HG02623 (cell line): Measurements from ENCODE around the gene ZNF248.
"Not testable (repeated sequence)": the region's sequence is repeated elsewhere in the genome, so short reads cannot be mapped to it uniquely, and the experiment has no call there.

Experiments
- ATAC-seq: cut with Tn5 transposase; IDR thresholded peaks from one replicate; pipeline ENCODE4 v1.9.1; 2021; ENCODE audit warnings: moderate library complexity; ENCODE audit not compliant: unreplicated experiment

Gene ZNF248

DNA sequence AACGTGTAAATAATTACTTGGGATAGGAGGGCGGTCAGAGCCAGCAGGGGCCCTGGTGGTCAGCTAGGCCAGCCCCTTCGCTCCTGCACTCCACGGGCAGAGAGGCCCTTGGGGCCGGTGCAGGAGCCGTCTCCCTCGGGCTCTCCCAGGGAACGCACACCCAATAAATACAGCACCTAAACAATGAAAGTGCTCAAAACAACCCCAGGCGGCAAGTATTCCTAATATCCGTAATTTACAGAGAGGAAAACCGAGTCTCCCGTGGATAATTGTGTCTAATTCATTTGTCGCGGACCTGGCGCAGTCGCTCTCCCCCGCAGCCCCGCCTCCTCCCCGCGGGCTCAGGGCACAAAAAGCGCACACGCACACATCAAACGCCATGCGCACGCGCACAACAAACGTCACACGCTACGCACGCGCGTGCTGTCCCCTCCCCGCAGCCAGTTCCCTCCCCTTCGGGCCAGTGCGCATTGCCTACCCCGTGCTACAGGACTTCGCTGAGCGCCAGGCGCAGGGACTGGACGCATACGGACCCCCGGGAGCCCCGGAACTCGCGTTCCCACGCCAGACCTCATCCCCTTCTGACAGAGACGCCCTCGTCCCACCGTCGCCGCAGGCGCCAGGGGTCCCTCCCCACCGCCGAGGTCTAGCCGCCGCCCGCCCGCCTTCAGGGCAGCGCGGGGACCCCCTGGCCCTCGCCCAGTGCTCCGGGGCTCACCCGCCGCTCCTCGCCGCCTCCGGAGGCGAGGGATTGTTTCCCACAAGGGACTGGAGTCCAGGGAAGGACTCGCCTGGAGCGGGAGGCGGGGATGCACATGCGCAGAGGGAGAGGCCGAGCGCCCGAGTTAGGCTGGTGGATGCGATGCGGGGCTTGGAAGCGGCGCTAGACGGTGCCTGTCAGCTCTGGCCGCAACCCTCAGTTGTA, at the start of gene ZNF248:
Gene ZNF248, minus strand, starts transcription at position 324 of the 925 bp plus-strand sequence. CDS start 1,300 bp downstream, outside the sequence.
- ATAC-seq, result peak; percentile 94

DNA sequence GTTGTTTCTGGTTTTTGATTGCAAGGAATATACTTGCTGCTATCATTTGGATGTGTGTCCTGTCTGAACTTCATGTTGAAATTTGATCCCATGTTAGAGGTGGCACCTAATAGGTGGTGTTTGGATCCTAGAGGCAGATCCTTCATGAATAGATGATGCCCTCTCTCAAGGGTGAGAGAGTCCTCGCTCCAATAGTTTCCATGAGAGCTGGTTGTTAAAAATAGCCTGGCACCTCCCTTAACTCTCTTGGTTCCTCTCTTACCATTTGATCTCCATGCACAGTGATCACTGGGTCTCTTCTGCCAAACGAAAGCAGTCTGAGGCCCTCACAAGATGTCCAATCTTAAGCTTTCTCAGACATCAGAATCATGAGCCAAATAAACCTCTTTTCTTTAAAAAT, 49.0 kb upstream of the ZNF248 start:
- ATAC-seq, result no peak

DNA sequence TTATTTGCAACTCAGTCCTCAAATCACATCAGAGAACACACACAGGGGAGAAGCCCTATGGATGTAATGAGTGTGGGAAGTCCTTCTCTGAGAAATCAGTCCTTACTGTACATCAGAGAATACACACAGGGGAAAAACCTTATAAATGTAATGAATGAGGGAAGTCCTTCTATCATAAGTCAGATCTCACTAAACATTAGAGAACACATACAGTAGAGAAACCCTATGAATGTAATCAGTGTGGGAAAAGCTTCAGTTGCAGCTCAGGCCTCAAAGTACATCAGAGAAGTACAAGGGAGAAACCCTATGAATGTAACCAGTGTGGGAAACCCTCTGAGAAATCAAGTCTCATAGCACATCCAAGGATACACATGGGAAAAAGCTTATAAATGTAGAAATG, 39.0 kb upstream of the ZNF248 start:
- ATAC-seq, result no peak

DNA sequence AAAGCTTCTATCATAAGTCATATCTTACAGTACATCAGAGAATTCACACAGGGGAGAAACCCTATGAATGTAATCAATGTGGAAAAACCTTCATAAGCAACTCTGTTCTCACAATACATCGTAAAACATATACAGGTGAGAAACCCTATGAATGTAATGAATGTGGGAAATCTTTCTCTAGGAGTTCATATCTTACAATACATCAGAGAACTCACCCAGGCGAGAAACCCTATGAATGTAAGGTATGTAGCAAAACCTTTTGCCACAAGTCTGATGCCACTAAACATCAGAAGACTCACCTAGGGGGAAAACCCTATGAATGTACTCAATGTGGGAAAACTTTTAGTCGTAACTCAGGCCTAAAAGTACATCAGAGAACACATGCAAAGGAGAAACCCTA, 38.3 kb upstream of the ZNF248 start:
- no peak for ATAC-seq

GRCh38 chr10:37885850-37886249, 28.4 kb upstream of the ZNF248 start:
- ATAC-seq, result no peak

DNA sequence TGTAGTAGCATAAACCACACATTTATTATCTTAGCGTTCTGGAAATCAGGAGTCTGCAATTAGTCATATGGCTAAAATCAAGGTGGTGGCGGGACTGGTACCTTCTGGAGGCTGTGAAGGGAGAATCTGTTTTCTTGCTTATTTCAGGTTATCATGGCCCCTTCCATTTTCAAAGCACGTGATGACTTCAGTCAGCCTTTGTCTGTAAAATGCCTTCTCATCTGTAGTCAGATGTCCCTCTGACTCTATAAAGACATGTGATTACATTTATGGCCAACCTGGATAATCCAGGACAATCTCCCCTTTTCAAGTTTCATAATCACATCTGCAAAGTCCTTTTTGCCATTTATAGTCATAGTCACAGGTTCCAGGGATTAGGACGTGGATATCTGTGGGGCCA, 15.5 kb upstream of the ZNF248 start:
- no peak for ATAC-seq

- no peak for ATAC-seq
Measured at GRCh38 chr10:37872283-37872682, 14.9 kb upstream of the ZNF248 start.

DNA sequence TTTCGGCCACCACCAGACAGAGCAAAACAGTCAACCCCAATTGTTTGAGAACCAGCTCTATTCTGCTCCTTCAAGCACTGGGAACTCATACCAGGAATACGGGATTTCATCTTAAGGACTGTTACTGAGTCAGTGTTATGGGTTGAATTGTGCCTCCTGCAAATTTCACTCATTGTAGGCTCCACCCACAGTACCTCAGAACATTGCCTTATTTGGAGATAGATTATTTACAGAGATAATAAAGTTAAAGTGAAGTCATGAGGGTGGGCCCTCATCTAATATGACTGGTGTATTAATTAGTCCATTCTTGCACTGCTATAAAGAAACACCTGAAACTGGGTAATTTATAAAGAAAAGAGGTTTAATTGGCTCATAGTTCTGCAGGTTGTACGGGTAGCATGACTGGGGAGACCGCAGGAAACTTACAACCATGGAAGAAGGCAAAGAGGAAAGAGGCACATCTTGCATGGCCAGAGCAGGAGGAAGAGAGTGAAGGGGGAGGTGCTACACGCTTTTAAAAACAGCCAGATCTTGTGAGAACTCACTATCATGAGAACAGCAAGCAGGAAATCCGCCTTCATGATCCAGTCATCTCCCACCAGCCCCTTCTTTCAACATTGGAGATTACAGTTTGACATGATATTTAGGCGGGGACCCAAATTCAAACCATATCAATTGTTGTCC, 14.3 kb upstream of the ZNF248 start:
- ATAC-seq, result no peak

GRCh38 chr10:37871143-37871542, 13.7 kb upstream of the ZNF248 start:
- ATAC-seq, result no peak

GRCh38 chr10:37868796-37869195, 11.4 kb upstream of the ZNF248 start:
- ATAC-seq, result no peak

DNA sequence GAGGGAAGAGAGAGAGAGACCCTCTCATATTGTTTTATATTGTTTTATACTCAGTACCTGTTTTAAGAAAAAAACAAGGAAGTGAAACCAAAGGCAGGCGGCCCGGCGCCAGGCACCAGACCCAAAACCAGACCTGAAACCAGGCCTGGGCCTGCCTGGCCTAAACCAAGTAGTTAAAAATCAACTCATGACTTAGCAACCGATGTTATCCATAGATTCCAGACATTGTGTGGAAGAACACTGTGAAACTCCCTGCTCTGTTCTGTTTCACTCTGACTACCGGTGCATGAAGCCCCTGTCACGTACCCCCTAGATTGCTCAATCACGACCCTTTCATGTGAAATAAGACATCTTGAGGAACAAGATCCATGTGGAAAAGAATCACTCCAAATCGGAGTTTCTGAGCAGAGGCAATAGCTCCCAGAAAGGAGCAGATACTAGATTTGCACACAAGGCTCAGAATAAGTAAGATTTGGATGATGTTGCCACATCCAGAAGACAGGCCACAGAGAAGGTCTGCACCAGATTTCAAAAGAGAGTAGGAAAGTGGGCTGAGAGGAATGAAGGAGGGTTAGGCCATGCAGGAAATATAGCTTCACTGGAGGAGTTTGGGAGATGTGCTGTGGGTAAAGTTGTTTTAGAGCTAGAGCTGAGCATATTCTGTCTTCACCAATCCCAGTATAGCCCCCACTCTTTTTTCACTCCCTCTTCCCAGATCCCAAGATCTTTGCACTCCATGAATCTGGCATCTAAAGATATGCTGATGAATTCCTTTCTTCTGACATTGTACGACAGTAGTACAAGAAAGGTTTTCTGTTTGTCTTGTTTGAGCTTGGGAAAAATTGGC, 8.8 kb upstream of the ZNF248 start:
- no peak for ATAC-seq

- no peak for ATAC-seq
Measured at GRCh38 chr10:37865264-37865663, 7.9 kb upstream of the ZNF248 start.

DNA sequence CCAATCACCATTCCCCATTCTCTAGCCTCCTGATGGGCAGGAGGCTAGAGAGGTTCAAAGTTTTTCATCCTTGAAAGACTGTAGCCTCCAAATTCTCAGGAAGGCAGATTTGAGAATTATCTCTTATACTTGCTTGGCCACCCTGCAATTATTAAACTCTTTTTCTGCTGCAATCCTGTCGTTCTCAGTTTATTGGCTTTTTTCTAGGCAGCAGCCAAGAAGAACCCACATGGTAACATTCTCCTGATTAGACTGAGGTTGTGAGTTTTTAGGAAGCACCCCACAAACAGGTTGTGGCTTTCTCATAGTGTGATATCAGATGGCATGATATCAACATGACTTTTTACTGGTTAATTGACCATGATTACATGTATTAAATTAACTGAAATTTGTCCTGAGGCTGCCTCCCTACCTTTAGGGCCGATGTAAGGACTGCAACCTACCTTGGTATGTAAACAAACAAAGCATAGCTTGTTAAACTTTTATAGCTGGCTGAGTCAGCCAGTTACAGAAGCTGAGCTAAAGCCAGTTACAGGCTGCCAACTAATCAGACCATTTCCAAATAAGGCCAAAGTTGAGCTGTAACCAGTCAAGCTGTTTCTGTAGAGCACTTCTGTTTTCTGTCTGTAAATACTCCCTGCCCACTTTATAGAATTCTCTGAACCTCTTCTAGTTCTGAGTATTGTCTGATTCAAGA, 3.2 kb upstream of the ZNF248 start:
- no peak for ATAC-seq

DNA sequence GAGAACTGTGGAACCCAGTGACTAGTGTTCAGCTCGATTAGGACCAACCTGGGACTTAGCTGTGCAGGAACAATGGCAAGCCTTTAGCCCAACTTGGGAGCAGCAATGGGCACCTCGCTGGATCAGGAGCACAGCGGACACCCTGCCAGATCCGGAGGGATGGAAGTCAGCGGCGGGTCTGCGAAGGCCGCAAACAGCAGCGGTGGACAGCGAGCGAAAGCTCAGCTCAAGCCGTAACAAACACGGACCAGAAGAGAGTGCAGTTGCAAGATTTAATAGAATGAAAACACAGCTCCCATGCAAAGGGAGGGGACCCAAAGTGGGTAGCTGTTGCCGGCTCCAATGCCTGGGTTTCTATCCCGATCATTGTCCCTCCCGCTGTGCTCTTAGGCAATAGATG, 1.9 kb upstream of the ZNF248 start:
- ATAC-seq, result not testable (repeated sequence)

DNA sequence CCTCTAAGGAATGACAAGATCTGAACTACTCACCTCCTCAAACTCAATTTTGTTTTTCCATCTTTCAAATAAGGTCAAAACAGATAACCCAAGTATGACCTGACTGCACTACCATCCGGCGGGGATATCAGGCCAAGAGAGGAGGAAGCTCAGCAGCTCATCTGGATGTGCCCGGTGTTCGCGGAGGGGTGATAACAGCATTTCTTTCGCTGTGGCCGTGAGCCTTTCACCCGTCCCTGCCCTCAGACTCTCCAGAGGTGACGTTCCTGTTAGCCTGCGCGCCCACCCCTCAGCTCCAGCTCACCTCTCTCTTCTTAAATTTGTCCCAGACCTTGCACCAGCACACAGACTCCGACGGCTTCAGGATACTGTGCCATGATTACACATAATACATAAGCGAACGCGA, 526 bp downstream of the ZNF248 start:
- peak; percentile 8 for ATAC-seq

DNA sequence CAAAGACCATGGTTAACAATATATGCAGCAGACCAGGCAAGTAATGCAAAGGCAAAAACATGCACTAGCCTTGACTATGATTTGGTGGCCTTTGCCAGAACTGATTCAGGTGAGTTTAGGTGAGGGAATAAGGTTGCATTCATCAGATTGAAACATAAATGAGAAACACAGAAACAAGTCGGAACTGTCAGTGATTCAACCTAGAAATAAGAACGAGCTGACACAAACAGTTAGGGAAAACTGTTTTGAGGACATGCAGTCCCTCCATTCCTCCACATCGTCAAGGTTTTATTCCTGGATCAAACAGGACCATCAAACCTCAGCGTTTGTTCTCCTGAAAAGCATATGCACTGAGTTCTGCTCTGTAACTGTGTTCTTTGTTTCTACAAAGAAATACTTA, 1.8 kb downstream of the ZNF248 start:
- ATAC-seq, result no peak

- ATAC-seq, result no peak
Measured at GRCh38 chr10:37854626-37855025, 2.8 kb downstream of the ZNF248 start.

GRCh38 chr10:37844644-37845043, 12.8 kb downstream of the ZNF248 start:
- no peak for ATAC-seq

DNA sequence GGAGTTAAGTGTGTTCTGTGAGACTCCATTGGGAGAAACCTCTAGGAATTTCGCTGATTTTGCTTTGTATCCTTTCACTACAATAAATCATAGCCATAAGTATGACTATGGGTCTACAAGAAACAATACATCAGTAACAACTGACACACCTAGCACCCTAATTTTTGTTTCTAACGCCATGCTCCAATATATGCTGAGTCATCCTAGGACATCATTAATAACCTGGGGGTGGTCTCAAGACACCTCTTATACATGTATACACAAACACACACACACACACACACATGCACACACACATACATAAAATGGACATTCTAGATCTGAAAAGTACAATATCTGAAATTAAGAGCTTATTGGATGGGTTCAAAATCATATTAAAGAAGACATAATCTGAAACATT, 18.2 kb downstream of the ZNF248 start:
- no peak for ATAC-seq

DNA sequence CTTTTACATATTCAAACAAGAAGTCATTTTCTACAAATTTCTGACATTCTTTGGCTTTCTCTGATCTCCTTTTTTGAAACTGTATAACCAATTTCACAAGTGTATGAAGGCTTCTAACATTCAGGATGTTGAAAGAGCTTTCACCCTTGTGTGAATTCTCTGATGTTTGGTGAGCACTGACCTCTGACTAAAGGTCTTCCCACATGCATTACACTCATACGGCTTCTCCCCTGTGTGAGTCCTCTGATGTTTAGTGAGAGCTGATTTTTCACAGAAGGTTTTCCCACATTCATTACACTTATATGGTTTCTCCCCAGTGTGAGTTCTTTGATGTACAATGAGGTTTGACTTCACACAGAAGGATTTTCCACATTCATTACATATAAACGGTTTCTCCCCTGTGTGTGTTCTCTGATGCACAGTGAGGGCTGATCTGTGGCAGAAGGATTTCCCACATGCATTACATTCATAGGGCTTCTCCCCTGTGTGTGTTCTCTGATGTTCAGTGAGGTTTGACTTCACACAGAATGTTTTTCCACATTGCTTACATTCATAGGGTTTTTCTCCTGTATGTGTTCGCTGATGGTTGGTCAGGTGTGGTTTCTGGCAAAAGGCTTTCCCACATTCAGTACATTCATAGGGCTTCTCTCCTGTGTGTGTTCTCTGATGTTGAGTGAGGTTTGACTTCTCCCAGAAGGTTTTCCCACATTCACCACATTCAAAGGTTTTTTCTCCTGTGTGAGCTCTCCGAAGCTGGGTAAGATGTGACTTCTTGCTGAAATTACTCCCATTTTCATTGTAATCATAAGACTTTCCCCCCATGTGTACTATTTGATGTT, 25.7 kb downstream of the ZNF248 start:
- ATAC-seq, result no peak
